NCI-H1092 treated with DMSO at 0.1 percent for 48 hours (cell line): ENCODE data around the gene C13orf46.

Source experiments
- DNase-seq: peaks from one replicate; lab custom pipeline; 2025; lab: John Stamatoyannopoulos, UW

Gene C13orf46

GRCh38 chr13:113954046-113954835 is 19.6 kb downstream of the C13orf46 start:
- DNase-seq: no peak

- DNase-seq: no peak
Observed at GRCh38 chr13:113953561-113953960, 20.3 kb downstream of the C13orf46 start.

DNA sequence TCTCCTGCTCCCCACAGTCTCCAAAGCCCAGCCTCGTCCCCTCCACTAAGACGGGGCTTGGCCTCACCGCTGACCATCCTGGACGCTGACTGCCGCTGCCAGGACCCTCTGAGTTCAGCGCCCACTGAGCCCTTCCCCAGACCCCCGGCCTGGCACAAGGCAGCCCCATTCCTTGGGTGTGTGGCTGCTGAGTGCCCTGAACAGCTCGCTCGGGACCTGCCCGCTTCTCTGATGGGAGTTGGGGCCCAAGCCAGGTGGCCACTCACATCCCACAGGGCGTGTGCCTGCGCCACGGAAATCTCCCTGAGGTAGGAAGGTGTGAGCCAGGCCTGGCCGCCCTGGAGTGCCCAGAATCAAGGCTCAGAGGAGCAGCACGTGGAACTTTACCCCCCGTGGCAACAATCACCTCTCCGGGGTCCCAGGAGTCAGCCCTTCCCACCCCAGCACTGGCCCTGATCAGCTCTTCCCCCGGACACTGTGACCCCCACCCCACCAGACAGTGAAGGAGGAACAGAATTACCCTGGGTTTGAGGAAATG is 20.8 kb downstream of the C13orf46 start:
- no peak for DNase-seq

DNA sequence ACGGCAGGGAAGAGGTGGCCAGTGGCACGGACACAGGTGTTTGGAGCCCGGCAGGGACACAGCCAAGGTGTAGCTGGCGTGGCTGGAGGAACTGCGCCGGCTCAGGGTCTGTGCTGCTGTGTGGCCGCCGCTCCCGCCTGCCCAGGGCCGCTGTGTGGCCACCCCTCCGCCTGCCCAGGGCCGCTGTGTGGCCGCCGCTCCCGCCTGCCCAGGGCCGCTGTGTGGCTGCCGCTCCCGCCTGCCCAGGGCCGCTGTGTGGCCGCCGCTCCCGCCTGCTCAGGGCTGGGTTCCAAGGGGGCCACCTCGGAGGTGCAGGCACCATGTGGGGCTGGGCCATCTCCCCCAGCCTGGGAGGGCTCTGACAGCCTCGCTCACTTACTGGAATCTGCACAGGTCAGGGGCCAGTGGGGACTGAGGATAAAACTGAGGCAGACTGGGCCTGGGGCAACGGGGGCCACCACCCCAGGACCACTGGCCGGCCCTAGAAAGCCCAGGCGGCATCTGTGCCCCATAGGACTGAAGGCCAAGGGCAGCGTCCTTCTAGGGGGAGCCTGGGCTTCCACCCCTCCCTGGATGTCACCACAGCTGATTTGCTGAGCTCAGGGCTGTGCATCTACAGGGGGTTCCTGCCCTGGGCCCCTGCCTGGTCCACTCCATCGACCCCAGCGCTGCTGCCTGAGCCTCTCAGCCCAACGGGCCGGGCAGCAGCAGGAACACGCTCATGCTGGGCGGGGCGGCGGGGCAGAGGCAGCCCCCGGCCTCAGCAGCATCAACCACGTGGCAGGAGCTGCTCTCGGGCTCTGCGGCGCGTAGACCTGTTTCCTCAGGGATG is 21.5 kb downstream of the C13orf46 start:
- DNase-seq: no peak

- DNase-seq: peak; percentile 51
Observed at GRCh38 chr13:113951246-113951999, 22.5 kb downstream of the C13orf46 start.

DNA sequence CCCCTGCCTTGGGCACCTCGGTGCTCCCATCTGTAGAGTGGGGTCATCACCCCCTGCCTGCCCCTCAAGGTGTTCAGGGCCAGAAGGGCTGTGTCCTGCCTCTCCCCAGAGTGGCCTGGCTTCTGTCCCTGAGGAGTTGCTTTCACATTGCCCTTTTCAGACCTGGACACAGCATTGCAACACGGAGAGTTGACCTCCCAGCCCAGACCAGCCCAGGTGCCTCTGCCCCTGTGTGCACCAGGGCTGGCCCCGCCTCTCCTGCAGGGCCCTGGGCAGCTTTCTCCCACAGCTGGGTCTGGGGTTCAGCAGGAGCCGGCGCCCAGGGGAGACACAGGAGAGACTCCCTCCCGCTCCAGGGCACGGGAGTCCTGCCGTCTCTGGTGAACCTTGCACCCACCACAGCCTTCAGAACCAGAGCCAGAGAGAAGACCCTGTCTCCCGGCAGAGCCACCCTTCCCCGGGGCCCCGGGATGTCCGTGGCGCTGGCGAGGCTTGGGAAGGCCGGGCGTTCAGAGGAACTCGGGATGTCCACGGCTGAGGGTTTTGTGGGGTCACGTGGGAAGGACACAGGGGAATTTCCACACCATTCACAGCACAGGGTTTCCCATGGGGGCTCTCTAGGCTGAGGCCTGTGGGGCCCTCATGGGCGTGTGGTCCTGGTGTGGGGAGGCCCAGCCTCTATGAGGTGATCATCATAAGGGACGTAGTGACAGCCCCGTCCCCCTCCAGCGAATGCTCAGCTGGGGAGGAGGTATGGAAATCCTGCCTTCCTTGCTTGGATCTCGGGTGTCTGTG is 23.2 kb downstream of the C13orf46 start:
- no peak for DNase-seq

DNA sequence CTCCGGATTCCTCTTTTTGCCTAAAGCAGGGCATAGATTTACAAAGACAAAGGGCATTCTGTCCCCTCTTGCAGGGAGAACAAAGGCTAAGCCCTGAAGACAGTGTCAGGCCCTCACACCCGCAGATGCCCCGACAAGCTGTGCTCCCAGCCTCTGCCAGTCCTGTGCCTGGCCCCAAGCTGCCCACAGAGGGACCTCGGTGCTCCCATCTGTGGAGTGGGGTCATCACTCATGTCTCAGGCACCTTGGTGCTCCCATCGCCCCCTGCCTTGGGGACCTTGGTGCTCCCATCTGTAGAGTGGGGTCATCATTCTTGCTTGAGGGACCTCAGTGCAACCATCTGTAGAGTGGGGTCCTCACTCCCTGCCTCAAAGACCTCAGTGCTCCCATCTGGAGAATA is 24.3 kb downstream of the C13orf46 start:
- DNase-seq: no peak

- no peak for DNase-seq
Observed at GRCh38 chr13:113948034-113948742, 25.7 kb downstream of the C13orf46 start.

DNA sequence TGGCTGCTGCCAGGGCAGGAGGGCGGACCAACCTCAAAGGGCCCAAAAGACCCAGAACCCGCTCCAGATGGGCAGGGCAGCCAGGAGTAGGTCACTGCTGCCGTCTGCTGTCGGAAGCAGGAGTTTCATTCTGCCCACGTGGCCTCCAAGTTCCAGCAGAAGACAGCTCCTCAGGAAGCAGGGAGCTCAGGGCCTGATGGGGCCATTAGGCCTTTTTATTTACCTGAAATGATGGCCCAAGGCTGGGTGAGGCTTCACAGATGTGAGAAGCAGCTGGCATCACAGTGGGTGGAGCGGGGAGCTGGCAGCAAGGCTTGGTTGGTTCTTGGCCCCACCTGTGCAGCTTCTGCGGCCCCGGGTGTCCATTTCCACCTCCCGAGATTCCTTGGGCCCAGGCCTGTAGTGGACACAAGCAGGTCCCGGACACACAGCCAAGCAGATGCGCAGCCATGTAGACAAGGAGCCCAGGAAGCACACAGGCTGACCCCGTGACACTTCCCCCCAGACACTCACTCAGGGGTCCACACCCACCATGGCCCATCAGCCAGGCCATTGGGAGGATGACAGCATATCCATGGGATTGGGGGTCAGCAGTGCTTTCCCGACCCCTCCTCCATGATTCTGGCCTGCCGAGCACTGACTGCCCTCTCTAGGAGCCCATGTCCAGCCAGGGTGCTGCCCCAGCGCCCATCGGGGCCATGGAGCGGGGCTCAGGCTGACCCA is 26.4 kb downstream of the C13orf46 start:
- DNase-seq: peak; percentile 35

- no peak for DNase-seq
Observed at GRCh38 chr13:113946409-113947181, 27.3 kb downstream of the C13orf46 start.

GRCh38 chr13:113945857-113946408 is 27.9 kb downstream of the C13orf46 start:
- no peak for DNase-seq

- no peak for DNase-seq
Observed at GRCh38 chr13:113943821-113944565, 29.9 kb downstream of the C13orf46 start.

GRCh38 chr13:113942591-113943103 is 31.2 kb downstream of the C13orf46 start:
- DNase-seq: no peak

DNA sequence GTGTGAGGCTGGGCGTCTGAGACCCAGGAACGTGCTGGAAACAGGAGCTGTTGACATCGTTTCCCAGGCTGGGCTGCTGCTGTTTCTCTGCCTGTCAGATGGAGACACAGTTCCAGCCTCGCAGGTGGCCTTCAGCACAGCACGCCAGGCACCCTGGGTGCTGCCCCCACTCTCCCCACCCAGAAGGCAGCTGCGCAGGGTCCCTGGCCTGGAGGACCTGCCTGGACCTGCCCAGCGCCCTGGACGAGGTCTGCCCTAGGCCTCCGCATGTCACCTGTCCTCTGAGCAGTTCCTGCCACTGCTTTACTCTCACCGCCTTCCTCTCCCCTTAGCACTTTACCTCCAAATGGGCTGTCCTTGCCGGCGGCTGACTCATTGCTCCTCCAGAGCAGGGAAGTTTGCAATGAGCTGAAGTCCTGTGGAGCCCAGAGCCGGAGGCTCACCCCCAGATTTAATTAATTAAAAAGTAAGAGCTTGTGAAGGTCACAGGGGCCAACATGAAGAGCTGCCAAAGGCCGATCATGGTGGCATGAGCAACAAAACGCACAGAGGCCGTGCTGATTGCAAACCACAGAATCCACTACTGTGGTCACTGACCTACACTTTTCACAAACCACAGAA is 32.2 kb downstream of the C13orf46 start:
- DNase-seq: no peak

DNA sequence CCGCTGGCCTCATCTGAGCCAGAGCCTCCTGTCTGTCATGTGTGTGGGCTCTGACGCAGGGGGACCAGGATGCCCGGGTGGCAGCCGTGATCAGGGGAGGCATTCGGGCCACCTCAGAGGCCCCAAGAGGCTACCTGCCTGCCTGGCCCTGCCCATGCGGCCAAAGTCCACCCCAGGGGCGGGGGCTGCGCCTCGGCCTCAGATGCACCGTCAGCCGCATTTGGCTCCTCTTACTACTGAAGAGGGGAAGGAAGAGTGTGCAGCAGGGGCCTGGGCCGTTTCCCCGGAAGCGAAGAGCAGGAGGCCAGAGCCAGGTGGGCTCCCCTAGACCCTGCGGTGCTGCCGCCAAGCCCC is 34.0 kb downstream of the C13orf46 start:
- DNase-seq: no peak

- no peak for DNase-seq
Observed at GRCh38 chr13:113939129-113939943, 34.5 kb downstream of the C13orf46 start.

GRCh38 chr13:113938716-113939115 is 35.2 kb downstream of the C13orf46 start:
- peak; percentile 63 for DNase-seq
